GM23248 (cell line): ENCODE data around the gene GARIN1A. TPM values are rescaled to one million over a fixed set of nuclear protein-coding genes. Genes with fewer than 3 reads are reported as not detected.
"Not testable (repeated sequence)": the region's sequence is repeated elsewhere in the genome, so short reads cannot be mapped to it uniquely, and the experiment has no call there.

ENCODE experiments used
- DNase-seq: peaks from one replicate; pipeline ENCODE4 v3.0.0-alpha.2; 2015
- H2AFZ ChIP-seq: fragments of 200-600 bp; sonication (generic); 2 replicates; pipeline ENCODE4 v1.6.1; 2016; ENCODE audit warnings: antibody characterized with exemption
- H3F3A ChIP-seq: fragments of 200-600 bp; sonication (generic); 2 replicates; pipeline ENCODE4 v1.6.1; 2016; ENCODE audit warnings: mild to moderate bottlenecking, antibody characterized with exemption, mixed run types; ENCODE audit not compliant: insufficient read depth
- H3K27ac ChIP-seq: fragments of 200-600 bp; sonication (generic); 2 replicates; pipeline ENCODE4 v1.5.1; 2016; ENCODE audit warnings: mild to moderate bottlenecking
- H3K27me3 ChIP-seq: fragments of 200-600 bp; sonication (generic); replicated peaks from 2 replicates; pipeline ENCODE4 v1.6.1; 2016; ENCODE audit warnings: mild to moderate bottlenecking; ENCODE audit not compliant: insufficient read depth
- H3K36me3 ChIP-seq: fragments of 200-600 bp; sonication (generic); 2 replicates; pipeline ENCODE4 v1.6.1; 2016; ENCODE audit warnings: low read depth, mild to moderate bottlenecking
- H3K4me1 ChIP-seq: fragments of 200-600 bp; sonication (generic); 2 replicates; pipeline ENCODE4 v1.6.1; 2016; ENCODE audit warnings: mild to moderate bottlenecking; ENCODE audit not compliant: insufficient read depth
- H3K4me2 ChIP-seq: fragments of 200-600 bp; sonication (generic); one replicate; pipeline ENCODE4 v1.6.1; 2016; ENCODE audit warnings: mild to moderate bottlenecking; ENCODE audit not compliant: unreplicated experiment
- H3K4me3 ChIP-seq: fragments of 200-600 bp; sonication (generic); 2 replicates; pipeline ENCODE4 v1.5.1; 2016; ENCODE audit warnings: mild to moderate bottlenecking
- H3K79me2 ChIP-seq: fragments of 200-600 bp; sonication (generic); 2 replicates; pipeline ENCODE4 v1.6.1; 2016; ENCODE audit warnings: mild to moderate bottlenecking; ENCODE audit not compliant: insufficient read depth
- H3K9ac ChIP-seq: fragments of 200-600 bp; sonication (generic); 2 replicates; pipeline ENCODE4 v1.6.1; 2016; ENCODE audit warnings: mild to moderate bottlenecking
- H3K9me2 ChIP-seq: fragments of 200-600 bp; sonication (generic); 2 replicates; pipeline ENCODE4 v1.6.1; 2016; ENCODE audit warnings: mixed run types, mild to moderate bottlenecking, moderate library complexity; ENCODE audit not compliant: insufficient read depth
- H3K9me3 ChIP-seq: fragments of 200-600 bp; sonication (generic); one replicate; pipeline ENCODE4 v1.6.1; 2017; ENCODE audit warnings: low read depth
- H4K20me1 ChIP-seq: fragments of 200-600 bp; sonication (generic); 2 replicates; pipeline ENCODE4 v1.6.0; 2016; ENCODE audit not compliant: insufficient read depth
- EZH2 ChIP-seq: fragments of 200-600 bp; sonication (generic); IDR thresholded peaks from 2 replicates; pipeline ENCODE4 v1.6.1; 2018; ENCODE audit warnings: antibody characterized with exemption, mild to moderate bottlenecking; ENCODE audit not compliant: insufficient read depth, poor library complexity, severe bottlenecking
- EZH2phosphoT487 ChIP-seq: fragments of 200-600 bp; sonication (generic); IDR thresholded peaks from 2 replicates; pipeline ENCODE4 v1.6.1; 2018; ENCODE audit warnings: antibody characterized with exemption, moderate library complexity, mild to moderate bottlenecking, low read depth; ENCODE audit not compliant: insufficient read depth
- WGBS, 2 experiments: methylation state at CpG; one replicate each; pipeline ENCODE4 v1.1.6; 2015 to 2017; ENCODE audit warnings: low lambda C conversion rate in 2 of 2, low coverage in 1 of 2; ENCODE audit errors: missing lambda C conversion rate in 2 of 2; 5-methylcytosine and 5-hydroxymethylcytosine counted together
- in situ Hi-C: fragments of 300-500 bp; cut with MboI; formaldehyde crosslinking; loops from 2 replicates; pipeline ENCODE4 v1.15.0; 2020
- polyA plus RNA-seq: library from polyadenylated mRNA; unstranded; fragments of >200 nt; fragmentation: Nextera tagmentation; extraction: Ambion mirVana; gene quantifications from 2 replicates; pipeline ENCODE4 v1.2.1, GENCODE V29; 2016
- total RNA-seq: library from RNA; depleted of rRNA; stranded (reverse); fragments of >200 nt; shearing (Covaris generic); gene quantifications from 2 replicates; pipeline ENCODE4 v1.2.3, GENCODE V29; 2014

The GARIN1A gene
- total and polyA plus RNA-seq, 2 experiments from 2014 or later, result 0.28 to 0.43 TPM

- in situ Hi-C loops, result no loop called here
- TF ChIP-seq EZH2, result no peak
- no peak for TF ChIP-seq EZH2phosphoT487
These were observed 9.9 kb downstream of the GARIN1A start for GRCh38 chr7:128681794-128682537.

DNA sequence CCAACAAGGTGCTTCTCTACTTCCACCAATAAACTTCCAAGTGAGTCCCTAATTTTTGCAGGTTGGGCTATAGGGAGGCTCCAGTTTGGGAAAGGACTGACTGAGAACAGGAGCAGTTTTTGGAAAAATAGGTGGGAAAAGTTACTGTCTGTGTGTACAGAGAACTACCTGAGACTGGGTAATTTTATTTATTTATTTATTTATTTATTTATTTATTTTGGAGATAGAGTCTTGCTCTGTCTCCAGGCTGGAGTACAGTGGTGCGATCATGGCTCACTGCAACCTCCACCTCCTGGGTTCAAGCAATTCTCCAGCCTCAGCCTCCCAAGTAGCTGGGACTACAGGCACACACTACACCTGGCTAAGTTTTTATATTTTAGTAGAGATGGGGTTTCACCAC is 11.2 kb downstream of the GARIN1A start:
- H3K9me3 ChIP-seq, DNase-seq, H2AFZ ChIP-seq, H3K27me3 ChIP-seq, H3K4me2 ChIP-seq, H4K20me1 ChIP-seq, H3K4me3 ChIP-seq, H3K27ac ChIP-seq, in situ Hi-C loops, H3F3A ChIP-seq, H3K79me2 ChIP-seq, H3K9me2 ChIP-seq, H3K9ac ChIP-seq, H3K4me1 ChIP-seq: not testable (repeated sequence)
- WGBS, 2 experiments, result 100% methylated on average over 1 of the region's 1 CpG
- peaks cover 15% of the 10 kb centered on the region; the same call in 1 of the 2 replicates for H3K36me3 ChIP-seq

More at GRCh38 chr7:128681794-128682537, 9.9 kb downstream of the GARIN1A start:
- no peaks in the 10 kb centered on the region for H3K9me3 ChIP-seq
- no peak overlapping the region for H2AFZ ChIP-seq
- WGBS, 2 experiments, result 80 to 81% methylated on average over 3 of the region's 3 CpGs
- H3K79me2 ChIP-seq, result no peaks in the 10 kb centered on the region
- H3K4me3 ChIP-seq, result no peak overlapping the region
- H3K4me1 ChIP-seq, result no peaks in the 10 kb centered on the region
- H4K20me1 ChIP-seq, result no peaks in the 10 kb centered on the region
- no peaks in the 10 kb centered on the region for H3K27me3 ChIP-seq
- H3F3A ChIP-seq, result no peaks in the 10 kb centered on the region
- H3K4me2 ChIP-seq, result no peak overlapping the region
- H3K36me3 ChIP-seq, result peaks cover 15% of the 10 kb centered on the region; the same call in 1 of the 2 replicates
- H3K9ac ChIP-seq, result no peak overlapping the region
- no peaks in the 10 kb centered on the region for H3K9me2 ChIP-seq
- H3K27ac ChIP-seq, result no peak overlapping the region
- no peak for DNase-seq

DNA sequence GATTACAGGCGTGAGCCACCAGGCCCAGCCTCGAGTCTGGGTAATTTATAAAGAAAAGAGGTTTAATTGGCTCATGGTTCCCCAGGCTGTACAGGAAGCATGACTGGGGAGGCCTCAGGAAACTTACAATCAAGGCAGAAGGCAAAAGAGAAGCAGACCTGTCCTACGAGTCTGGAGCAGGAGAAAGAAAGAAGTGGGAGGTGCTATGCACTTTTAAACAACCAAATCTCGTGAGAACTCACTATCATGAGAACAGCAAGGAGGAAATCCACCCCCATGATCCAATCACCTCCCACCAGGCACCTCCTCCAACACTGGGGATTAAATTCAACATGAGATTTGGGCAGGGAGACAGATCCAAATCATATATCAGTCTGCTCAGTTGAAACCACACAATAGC is 11.6 kb downstream of the GARIN1A start:
- H3K27me3 ChIP-seq, H3K27ac ChIP-seq, H3K79me2 ChIP-seq, H3K4me2 ChIP-seq, in situ Hi-C loops, DNase-seq, H3K4me3 ChIP-seq, H4K20me1 ChIP-seq, H3K9me3 ChIP-seq, H3K9me2 ChIP-seq, H3F3A ChIP-seq, H3K4me1 ChIP-seq, H2AFZ ChIP-seq, H3K9ac ChIP-seq: not testable (repeated sequence)
- peaks cover 15% of the 10 kb centered on the region; the same call in 1 of the 2 replicates for H3K36me3 ChIP-seq
- WGBS, 2 experiments, result 90 to 92% methylated on average over 4 of the region's 4 CpGs

DNA sequence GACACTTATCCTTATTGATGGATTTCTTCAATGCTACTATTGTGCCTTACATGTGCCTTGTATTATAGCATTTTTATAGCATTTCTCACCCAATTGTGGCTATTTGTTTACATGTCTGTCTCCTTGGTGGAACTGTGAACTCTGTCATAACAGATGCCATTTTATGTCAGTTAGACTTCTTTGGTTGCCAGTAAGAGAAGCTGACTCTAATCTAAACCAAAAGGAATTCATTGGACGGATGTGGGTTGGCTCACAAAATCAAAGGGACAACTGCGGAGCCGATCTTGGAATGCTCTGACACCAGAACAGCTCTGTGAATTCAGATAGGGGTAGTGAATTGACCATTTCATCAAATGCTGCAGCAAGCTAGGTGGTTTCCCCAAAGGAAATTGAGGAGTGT is 15.0 kb downstream of the GARIN1A start:
- no peak overlapping the region for H3K27ac ChIP-seq
- H2AFZ ChIP-seq, result no peak overlapping the region
- DNase-seq, result peak; percentile 12
- TF ChIP-seq EZH2 (no peak), EZH2phosphoT487 (no peak)
- H3K9me3 ChIP-seq, result no peaks in the 10 kb centered on the region
- H3K27me3 ChIP-seq, result no peaks in the 10 kb centered on the region
- H4K20me1 ChIP-seq, result no peaks in the 10 kb centered on the region
- no peaks in the 10 kb centered on the region for H3F3A ChIP-seq
- H3K4me3 ChIP-seq, result no peak overlapping the region
- in situ Hi-C loops, result no loop called here
- 36 to 43% methylated on average over 3 of the region's 3 CpGs for WGBS, 2 experiments
- no peaks in the 10 kb centered on the region for H3K9me2 ChIP-seq
- H3K4me1 ChIP-seq, result no peaks in the 10 kb centered on the region
- no peaks in the 10 kb centered on the region for H3K79me2 ChIP-seq
- H3K36me3 ChIP-seq, result peaks cover 11% of the 10 kb centered on the region; the same call in 1 of the 2 replicates
- no peak overlapping the region for H3K4me2 ChIP-seq
- H3K9ac ChIP-seq, result no peak overlapping the region

DNA sequence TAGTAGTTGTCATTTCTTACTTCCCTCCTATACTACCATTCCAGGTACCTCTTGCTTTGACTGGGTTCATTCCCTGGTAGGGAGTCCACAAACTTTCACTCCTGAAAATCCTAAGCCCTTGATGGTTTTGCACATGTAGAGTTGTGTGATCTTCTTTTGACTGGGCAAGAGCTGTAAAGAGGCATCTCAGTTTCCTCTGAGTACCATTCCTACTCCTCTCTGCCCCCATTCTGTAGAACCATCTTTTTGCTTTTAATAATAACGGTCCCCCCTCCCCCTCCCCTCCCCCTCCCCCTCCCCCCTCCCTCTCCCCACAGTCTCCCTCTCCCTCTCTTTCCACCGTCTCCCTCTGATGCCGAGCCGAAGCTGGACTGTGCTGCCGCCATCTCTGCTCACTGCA is 16.4 kb downstream of the GARIN1A start:
- Histone ChIP-seq H3K36me3 (peaks cover 7% of the 10 kb centered on the region; the same call in 1 of the 2 replicates), H3K4me1 (no peaks in the 10 kb centered on the region), H3K9ac (no peak overlapping the region), H3K27ac (no peak overlapping the region), H3K4me3 (no peak overlapping the region), H2AFZ (no peak overlapping the region), H3K27me3 (no peaks in the 10 kb centered on the region), H3K9me3 (no peaks in the 10 kb centered on the region), H3K9me2 (no peaks in the 10 kb centered on the region), H3K4me2 (no peak overlapping the region), H3F3A (no peaks in the 10 kb centered on the region), H3K79me2 (no peaks in the 10 kb centered on the region), H4K20me1 (no peaks in the 10 kb centered on the region)
- TF ChIP-seq EZH2, result no peak
- TF ChIP-seq EZH2phosphoT487, result no peak
- WGBS, 2 experiments, result 71 to 89% methylated on average over 3 to 5 of the region's 5 CpGs
- in situ Hi-C loops, result no loop called here
- DNase-seq, result no peak

GRCh38 chr7:128689161-128689935 is 17.3 kb downstream of the GARIN1A start:
- DNase-seq, H3K27me3 ChIP-seq, H3K9ac ChIP-seq, H3K36me3 ChIP-seq, H4K20me1 ChIP-seq, H3F3A ChIP-seq, H3K9me3 ChIP-seq, H3K27ac ChIP-seq, H3K79me2 ChIP-seq, H3K4me1 ChIP-seq, H2AFZ ChIP-seq, H3K4me2 ChIP-seq, H3K4me3 ChIP-seq, H3K9me2 ChIP-seq, in situ Hi-C loops: not testable (repeated sequence)
- WGBS, 2 experiments, result 94 to 95% methylated on average over 18 to 44 of the region's 59 CpGs
